ENCODE measurements around the gene LMF1. TPM values are rescaled to one million over a fixed set of nuclear protein-coding genes. Genes with fewer than 3 reads are reported as not detected.

The LMF1 gene
- 12.1 and 38.6 TPM in 2 replicates for total RNA-seq

GRCh38 chr16:970766-971581 lies at the start of gene LMF1:
Gene LMF1 (minus strand): TSS chr16:970984. CDS start chr16:970980, 4 bp downstream.

GRCh38 chr16:981695-982144 lies 10.9 kb upstream of the LMF1 start, which contains the start of gene SOX8:
Gene SOX8 (plus strand): TSS chr16:981770. CDS start chr16:981923, 153 bp downstream.

Other genes starting within 250 kb of the LMF1 start
- 13.4 and 19.0 TPM in 2 replicates for gene ANTKMT, start 249.8 kb downstream of the LMF1 start, total RNA-seq
- 1.6 and 4.5 TPM in 2 replicates for gene CCDC78, start 244.5 kb downstream of the LMF1 start, total RNA-seq
- 4.0 and 25.1 TPM in 2 replicates for gene HAGHL, start 243.9 kb downstream of the LMF1 start, total RNA-seq
- gene CIAO3, start 230.0 kb downstream of the LMF1 start, total RNA-seq = 16.8 and 31.4 TPM in 2 replicates
- not detected in 2 replicates for gene MSLN, start 210.2 kb downstream of the LMF1 start, total RNA-seq
- gene RPUSD1, start 182.6 kb downstream of the LMF1 start, total RNA-seq = 20.0 and 33.5 TPM in 2 replicates
- gene CHTF18, start 182.4 kb downstream of the LMF1 start, total RNA-seq = 16.6 and 22.0 TPM in 2 replicates
- not detected in 2 replicates for gene GNG13, start 170.2 kb downstream of the LMF1 start, total RNA-seq
- gene SOX8, start 10.8 kb upstream of the LMF1 start, total RNA-seq = 2.8 and 5.4 TPM in 2 replicates
- 1.4 TPM in 1 of 2 replicates, not detected in the other for gene SSTR5, start 101.8 kb upstream of the LMF1 start, total RNA-seq
- not detected in 2 replicates for gene C1QTNF8, start 125.3 kb upstream of the LMF1 start, total RNA-seq
- gene CACNA1H, start 182.1 kb upstream of the LMF1 start, total RNA-seq = 0.81 and 1.1 TPM in 2 replicates

All from cardiac atrium fibroblast (primary cell).